Vagina (tissue), 2 donors: ENCODE results near the gene NRP2. TPM values are rescaled to one million over a fixed set of nuclear protein-coding genes. Genes with fewer than 3 reads are reported as not detected.

Source experiments
- DNase-seq, 2 donors: peaks; one replicate each; pipeline ENCODE4 v3.0.0-alpha.2; 2017; ENCODE audit errors: extremely low spot score in 2 of 2
- H3K27ac ChIP-seq: fragments of 200-600 bp; sonication (generic); one replicate; pipeline ENCODE4 v1.5.1; 2019
- H3K27me3 ChIP-seq: fragments of 200-600 bp; sonication (generic); one replicate; pipeline ENCODE4 v1.5.1; 2019
- H3K36me3 ChIP-seq, 2 donors: fragments of 200-600 bp; sonication (generic); one replicate each; pipeline ENCODE4 v1.5.1; 2017 to 2019
- H3K4me1 ChIP-seq: fragments of 200-600 bp; sonication (generic); one replicate; pipeline ENCODE4 v1.5.1; 2019
- H3K4me3 ChIP-seq, 2 donors: fragments of 200-600 bp; sonication (generic); 1 replicate in 1 of 2; 2 replicates in 1 of 2; pipeline ENCODE4 v1.5.1; 2016 to 2019
- H3K9me3 ChIP-seq: fragments of 200-600 bp; sonication (generic); one replicate; pipeline ENCODE4 v1.5.1; 2019
- POLR2A ChIP-seq, 2 donors: fragments of 450-650 bp; IDR thresholded peaks; one replicate each; pipeline ENCODE4 v1.6.1; 2017; ENCODE audit warnings: antibody characterized with exemption in 2 of 2, mild to moderate bottlenecking in 2 of 2, moderate library complexity in 2 of 2
- POLR2AphosphoS5 ChIP-seq, 2 donors: sonication (generic); formaldehyde crosslinking; IDR thresholded peaks; one replicate each; pipeline ENCODE4 v1.9.0; 2017; ENCODE audit warnings: antibody characterized with exemption in 2 of 2, mild to moderate bottlenecking in 2 of 2, low read depth in 1 of 2; ENCODE audit not compliant: insufficient read depth in 1 of 2
- intact Hi-C: fragments of 100-400 bp; cut with DNase I; formaldehyde crosslinking; loops from one replicate; pipeline ENCODE4 v1.15.1; 2023
- total RNA-seq: library from RNA; depleted of rRNA; stranded (reverse); fragments of >200 nt; gene quantifications from one replicate; pipeline ENCODE4 v1.2.3, GENCODE V29; 2016
- TF ChIP-seq, protein P1 (sequence below), 3 experiments: fragments of 450-650 bp in 2 of 3; fragments of 200-600 bp in 1 of 3; sonication (generic) in 1 of 3; IDR thresholded peaks; one replicate each; pipeline ENCODE4 v1.5.1; 2017 to 2019; ENCODE audit warnings: antibody characterized with exemption in 3 of 3, mild to moderate bottlenecking in 2 of 3, moderate library complexity in 2 of 3

NRP2 gene
- total RNA-seq, 1 donor from 2014 or later, result 65.6 TPM

DNA sequence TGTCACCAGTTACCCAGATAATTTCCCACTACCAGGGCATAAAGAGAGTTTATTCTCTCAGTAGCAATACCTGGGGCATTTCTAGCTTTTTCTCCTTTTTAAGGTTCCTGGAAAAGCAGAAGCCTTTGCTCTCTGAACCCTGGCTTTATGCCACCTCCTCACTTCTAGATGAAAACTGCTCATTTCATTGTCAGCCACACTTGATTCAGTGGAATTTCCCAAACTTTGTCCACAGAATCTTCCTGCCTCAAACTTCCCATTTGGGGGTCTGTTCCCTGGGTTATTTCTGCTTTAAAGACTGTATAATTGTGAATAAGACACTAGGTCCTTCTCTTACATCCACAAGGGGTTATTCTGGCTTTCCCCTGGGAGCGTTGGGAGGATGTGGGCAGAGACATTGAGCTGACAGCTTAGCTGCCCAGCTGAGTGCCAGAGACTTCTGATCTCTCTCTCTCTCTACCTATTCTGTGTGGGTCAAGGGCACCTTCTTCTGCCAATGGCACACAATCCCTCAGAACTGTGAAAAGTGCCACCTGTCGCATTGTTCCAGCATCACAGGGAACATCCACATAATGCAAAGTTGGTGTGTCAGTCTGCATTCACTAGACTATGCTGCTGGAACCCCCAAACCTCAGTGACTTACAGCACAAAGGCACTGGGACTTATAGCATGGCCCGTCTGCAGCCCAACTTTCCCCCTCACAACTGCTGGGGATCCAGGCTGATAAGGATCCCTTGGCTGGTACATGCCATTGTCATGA lies 19.9 kb upstream of the NRP2 start:
- peaks cover 15% of the 10 kb centered on the region for H3K4me1 ChIP-seq
- no peak overlapping the region for H3K4me3 ChIP-seq
- intact Hi-C loops, result no loop called here
- no peaks in the 10 kb centered on the region for H3K36me3 ChIP-seq
- H3K9me3 ChIP-seq, result no peaks in the 10 kb centered on the region
- H3K27me3 ChIP-seq, result no peaks in the 10 kb centered on the region
- peak in 1 of 2 donors; percentile 71 for DNase-seq
- TF ChIP-seq POLR2AphosphoS5 (IDR thresholded peaks at IDR 0.05; ENCODE audit: insufficient read depth in 1 of 2, low read depth in 1 of 2) (no peak), POLR2A (IDR thresholded peaks at IDR 0.05) (no peak)
- TF ChIP-seq, protein P1, sequence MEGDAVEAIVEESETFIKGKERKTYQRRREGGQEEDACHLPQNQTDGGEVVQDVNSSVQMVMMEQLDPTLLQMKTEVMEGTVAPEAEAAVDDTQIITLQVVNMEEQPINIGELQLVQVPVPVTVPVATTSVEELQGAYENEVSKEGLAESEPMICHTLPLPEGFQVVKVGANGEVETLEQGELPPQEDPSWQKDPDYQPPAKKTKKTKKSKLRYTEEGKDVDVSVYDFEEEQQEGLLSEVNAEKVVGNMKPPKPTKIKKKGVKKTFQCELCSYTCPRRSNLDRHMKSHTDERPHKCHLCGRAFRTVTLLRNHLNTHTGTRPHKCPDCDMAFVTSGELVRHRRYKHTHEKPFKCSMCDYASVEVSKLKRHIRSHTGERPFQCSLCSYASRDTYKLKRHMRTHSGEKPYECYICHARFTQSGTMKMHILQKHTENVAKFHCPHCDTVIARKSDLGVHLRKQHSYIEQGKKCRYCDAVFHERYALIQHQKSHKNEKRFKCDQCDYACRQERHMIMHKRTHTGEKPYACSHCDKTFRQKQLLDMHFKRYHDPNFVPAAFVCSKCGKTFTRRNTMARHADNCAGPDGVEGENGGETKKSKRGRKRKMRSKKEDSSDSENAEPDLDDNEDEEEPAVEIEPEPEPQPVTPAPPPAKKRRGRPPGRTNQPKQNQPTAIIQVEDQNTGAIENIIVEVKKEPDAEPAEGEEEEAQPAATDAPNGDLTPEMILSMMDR (IDR thresholded peaks at IDR 0.05), result no peak
- no peak overlapping the region for H3K27ac ChIP-seq

DNA sequence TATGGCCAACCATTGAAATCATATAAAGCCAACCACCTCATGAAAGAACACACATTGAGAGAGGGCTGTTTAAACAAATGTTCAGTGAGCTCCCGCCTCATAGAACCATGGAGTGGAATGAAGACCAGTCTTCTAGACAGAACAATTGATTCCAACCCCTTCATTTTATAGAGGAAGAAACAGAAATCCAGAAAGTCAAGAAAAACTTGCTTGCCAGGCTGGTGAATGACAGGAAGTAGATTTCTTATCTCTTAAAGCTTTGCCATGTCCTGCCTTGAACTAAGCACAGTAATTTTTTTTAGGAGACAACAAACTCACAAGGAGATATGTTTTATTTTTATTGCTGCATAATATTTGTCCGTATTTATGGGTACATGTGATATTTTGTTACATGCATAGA lies 16.5 kb upstream of the NRP2 start:
- no peak for TF ChIP-seq POLR2A (IDR thresholded peaks at IDR 0.05)
- no peak for TF ChIP-seq POLR2AphosphoS5 (IDR thresholded peaks at IDR 0.05; ENCODE audit: insufficient read depth in 1 of 2, low read depth in 1 of 2)
- TF ChIP-seq, protein P1 (IDR thresholded peaks at IDR 0.05), result no peak
- intact Hi-C loops, result no loop called here
- no peak for DNase-seq
- peaks cover 4% of the 10 kb centered on the region for H3K4me1 ChIP-seq
- H3K4me3 ChIP-seq, result no peak overlapping the region
- no peaks in the 10 kb centered on the region for H3K27me3 ChIP-seq
- no peaks in the 10 kb centered on the region for H3K9me3 ChIP-seq
- no peaks in the 10 kb centered on the region for H3K36me3 ChIP-seq
- no peak overlapping the region for H3K27ac ChIP-seq

DNA sequence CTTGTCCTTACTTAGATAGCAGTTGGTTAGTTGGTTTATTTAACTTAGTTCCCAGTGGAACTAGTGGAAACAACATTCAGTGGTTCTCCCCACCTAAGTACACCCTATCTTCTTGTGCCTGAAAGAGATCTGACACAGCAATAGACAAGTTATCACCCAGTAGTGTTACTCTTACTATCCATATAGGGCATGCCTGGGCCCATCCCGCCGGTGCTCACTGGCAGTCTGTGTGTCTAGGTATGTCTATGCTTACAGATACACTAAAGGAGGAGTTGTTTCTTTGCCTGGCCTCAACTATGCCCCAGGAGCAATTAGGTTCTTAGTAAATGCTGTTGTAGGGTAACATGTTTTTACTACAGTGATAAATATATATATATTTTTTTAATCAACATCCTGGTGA lies 12.0 kb upstream of the NRP2 start:
- Histone ChIP-seq H3K36me3 (no peaks in the 10 kb centered on the region), H3K9me3 (no peaks in the 10 kb centered on the region), H3K27ac (no peak overlapping the region), H3K4me3 (no peak overlapping the region), H3K27me3 (no peaks in the 10 kb centered on the region), H3K4me1 (no peaks in the 10 kb centered on the region)
- DNase-seq, result no peak
- TF ChIP-seq, protein P1 (IDR thresholded peaks at IDR 0.05), result no peak
- intact Hi-C loops, result loop anchor here (10.0 kb wide), 1 partner anchor 805 kb away; no protein-coding TSS in a partner anchor

DNA sequence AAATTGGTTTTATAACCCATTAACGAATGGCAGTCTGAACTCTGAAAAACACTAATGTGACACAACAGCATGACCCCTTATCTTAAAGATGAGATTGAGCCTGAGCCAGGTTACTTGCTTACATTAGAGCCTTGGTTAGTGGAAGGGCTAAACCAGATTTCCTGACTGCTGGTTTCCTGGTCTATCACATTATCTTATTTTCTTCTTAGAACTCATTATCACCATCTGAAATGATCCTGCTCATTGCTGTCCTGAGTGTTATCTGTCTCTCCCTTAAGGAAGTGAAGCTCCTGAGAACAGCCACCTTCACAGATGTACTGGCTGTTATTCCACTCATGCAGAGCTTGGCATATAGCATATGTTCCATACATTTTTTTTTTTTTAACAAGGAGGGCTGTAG lies 9.0 kb upstream of the NRP2 start:
- H3K9me3 ChIP-seq, result no peaks in the 10 kb centered on the region
- DNase-seq, result no peak
- H3K27ac ChIP-seq, result no peak overlapping the region
- intact Hi-C loops, result loop anchor here (10.0 kb wide), 1 partner anchor 809 kb away; no protein-coding TSS in a partner anchor
- no peaks in the 10 kb centered on the region for H3K27me3 ChIP-seq
- TF ChIP-seq, protein P1 (IDR thresholded peaks at IDR 0.05), result no peak
- TF ChIP-seq POLR2AphosphoS5 (IDR thresholded peaks at IDR 0.05; ENCODE audit: insufficient read depth in 1 of 2, low read depth in 1 of 2), result no peak
- TF ChIP-seq POLR2A (IDR thresholded peaks at IDR 0.05), result no peak
- no peaks in the 10 kb centered on the region for H3K36me3 ChIP-seq
- no peaks in the 10 kb centered on the region for H3K4me1 ChIP-seq
- H3K4me3 ChIP-seq, result no peak overlapping the region

DNA sequence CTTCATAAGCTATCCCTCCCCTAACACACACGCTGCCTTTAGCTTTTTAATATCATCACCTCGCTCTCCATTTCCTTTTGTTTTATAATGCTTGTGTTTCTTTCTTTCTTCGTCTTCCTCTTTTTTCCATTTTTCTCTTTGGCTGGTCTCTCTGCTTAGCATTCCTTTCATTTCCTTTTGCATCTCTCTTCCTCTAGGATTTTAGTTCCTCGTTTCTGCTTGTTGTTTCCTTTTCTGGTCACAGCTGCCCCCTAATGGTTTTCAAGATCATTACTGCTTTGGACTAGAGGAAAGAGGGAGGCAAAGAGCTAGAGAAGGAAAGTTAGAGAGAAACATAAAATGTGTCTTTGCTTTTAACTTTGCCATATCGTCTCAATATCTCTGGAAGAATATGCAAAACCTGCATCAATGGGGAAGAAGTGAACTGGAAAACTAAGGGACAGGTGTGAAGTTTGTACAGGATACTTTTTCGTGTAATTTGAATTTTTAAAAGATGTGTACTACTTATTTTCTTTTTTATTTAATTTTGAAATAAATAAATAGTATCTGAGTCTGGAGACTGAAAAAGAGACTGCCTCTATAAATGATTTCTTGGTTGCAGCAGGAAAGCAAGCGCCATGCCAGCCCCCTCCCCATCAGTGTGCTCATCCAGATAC lies 6.3 kb upstream of the NRP2 start:
- Histone ChIP-seq H3K4me1 (no peaks in the 10 kb centered on the region), H3K4me3 (no peak overlapping the region), H3K9me3 (no peaks in the 10 kb centered on the region), H3K27ac (no peak overlapping the region), H3K36me3 (no peaks in the 10 kb centered on the region), H3K27me3 (no peaks in the 10 kb centered on the region)
- TF ChIP-seq POLR2A (IDR thresholded peaks at IDR 0.05) (no peak), POLR2AphosphoS5 (IDR thresholded peaks at IDR 0.05; ENCODE audit: insufficient read depth in 1 of 2, low read depth in 1 of 2) (peak in 1 of 2 donors; percentile 57)
- TF ChIP-seq, protein P1 (IDR thresholded peaks at IDR 0.05), result peak; percentile 36 to 86 (median 78)
- intact Hi-C loops, result loop anchor here (10.0 kb wide), 1 partner anchor 811 kb away; no protein-coding TSS in a partner anchor
- DNase-seq, result no peak
